ENCODE results near the gene TRAF2. TPM values are rescaled to one million over a fixed set of nuclear protein-coding genes. Genes with fewer than 3 reads are reported as not detected.

TRAF2 gene
- total and polyA plus RNA-seq, 2 of the 13 experiments (the other 11 are each of a cell fraction or from before 2014, with no cell fraction given): 12.4 to 13.6 TPM

DNA sequence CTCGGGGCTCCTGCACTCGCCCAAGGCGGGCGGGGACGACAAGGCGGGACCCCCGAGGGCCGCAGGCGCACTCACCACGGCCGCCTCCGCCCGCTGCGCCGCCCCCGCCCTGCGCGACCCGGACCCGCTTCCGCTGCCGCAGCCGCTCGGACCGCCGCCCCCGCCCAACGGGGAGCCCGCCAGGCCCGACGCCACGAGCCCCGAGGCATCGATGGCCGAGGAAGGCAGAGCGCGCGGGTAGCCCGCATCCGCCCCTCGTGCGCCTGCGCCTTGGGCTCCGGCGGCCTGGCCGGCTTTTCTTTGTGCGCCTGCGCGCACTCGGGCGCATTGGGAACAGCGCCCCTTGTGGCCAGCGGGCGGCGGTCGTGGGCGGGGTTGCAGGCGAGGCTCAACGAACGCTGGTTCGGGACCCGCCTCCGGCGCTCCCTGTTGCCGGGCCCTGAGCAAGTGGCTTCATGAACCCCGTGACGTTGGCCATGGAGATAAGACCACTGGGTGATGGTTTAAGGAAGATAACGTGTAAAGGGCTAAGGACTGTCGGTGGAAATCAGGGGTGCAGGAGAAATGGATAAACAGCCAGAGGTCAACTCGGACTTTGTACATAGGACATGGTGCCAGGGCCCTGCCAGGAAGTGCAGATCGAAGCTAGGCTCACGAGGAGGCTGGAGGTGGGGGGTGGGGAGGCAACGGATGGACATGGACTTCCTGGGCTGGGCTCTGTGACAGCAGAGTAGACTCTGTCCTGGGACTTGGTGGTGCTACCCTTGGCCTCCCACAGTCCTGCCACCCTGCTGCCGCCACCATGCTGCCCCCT is 58.4 kb downstream of the TRAF2 start, which contains the start of the genes C8G and FBXW5 (continued):
- TF ChIP-seq POLR2AphosphoS2 (IDR thresholded peaks at IDR 0.05; ENCODE audit: low read depth, low read length): peak; percentile 80; the same call in 1 of the 2 replicates
- TF ChIP-seq, protein P1, sequence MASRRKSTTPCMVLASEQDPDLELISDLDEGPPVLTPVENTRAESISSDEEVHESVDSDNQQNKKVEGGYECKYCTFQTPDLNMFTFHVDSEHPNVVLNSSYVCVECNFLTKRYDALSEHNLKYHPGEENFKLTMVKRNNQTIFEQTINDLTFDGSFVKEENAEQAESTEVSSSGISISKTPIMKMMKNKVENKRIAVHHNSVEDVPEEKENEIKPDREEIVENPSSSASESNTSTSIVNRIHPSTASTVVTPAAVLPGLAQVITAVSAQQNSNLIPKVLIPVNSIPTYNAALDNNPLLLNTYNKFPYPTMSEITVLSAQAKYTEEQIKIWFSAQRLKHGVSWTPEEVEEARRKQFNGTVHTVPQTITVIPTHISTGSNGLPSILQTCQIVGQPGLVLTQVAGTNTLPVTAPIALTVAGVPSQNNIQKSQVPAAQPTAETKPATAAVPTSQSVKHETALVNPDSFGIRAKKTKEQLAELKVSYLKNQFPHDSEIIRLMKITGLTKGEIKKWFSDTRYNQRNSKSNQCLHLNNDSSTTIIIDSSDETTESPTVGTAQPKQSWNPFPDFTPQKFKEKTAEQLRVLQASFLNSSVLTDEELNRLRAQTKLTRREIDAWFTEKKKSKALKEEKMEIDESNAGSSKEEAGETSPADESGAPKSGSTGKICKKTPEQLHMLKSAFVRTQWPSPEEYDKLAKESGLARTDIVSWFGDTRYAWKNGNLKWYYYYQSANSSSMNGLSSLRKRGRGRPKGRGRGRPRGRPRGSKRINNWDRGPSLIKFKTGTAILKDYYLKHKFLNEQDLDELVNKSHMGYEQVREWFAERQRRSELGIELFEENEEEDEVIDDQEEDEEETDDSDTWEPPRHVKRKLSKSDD (CRISPR knock-in tag; IDR thresholded peaks at IDR 0.05; ENCODE audit: low read depth): no peak
- TF ChIP-seq ZNF484 (CRISPR knock-in tag; IDR thresholded peaks at IDR 0.05; ENCODE audit: borderline replicate concordance, low read depth): no peak
- TF ChIP-seq GATAD1 (CRISPR knock-in tag; IDR thresholded peaks at IDR 0.05): peak; percentile 75
- no peak for TF ChIP-seq PBX3 (CRISPR knock-in tag; IDR thresholded peaks at IDR 0.05; ENCODE audit: borderline replicate concordance)
- peak; percentile 67 for TF ChIP-seq YEATS2 (CRISPR knock-in tag; IDR thresholded peaks at IDR 0.05; ENCODE audit: borderline replicate concordance)
- TF ChIP-seq, protein P2, sequence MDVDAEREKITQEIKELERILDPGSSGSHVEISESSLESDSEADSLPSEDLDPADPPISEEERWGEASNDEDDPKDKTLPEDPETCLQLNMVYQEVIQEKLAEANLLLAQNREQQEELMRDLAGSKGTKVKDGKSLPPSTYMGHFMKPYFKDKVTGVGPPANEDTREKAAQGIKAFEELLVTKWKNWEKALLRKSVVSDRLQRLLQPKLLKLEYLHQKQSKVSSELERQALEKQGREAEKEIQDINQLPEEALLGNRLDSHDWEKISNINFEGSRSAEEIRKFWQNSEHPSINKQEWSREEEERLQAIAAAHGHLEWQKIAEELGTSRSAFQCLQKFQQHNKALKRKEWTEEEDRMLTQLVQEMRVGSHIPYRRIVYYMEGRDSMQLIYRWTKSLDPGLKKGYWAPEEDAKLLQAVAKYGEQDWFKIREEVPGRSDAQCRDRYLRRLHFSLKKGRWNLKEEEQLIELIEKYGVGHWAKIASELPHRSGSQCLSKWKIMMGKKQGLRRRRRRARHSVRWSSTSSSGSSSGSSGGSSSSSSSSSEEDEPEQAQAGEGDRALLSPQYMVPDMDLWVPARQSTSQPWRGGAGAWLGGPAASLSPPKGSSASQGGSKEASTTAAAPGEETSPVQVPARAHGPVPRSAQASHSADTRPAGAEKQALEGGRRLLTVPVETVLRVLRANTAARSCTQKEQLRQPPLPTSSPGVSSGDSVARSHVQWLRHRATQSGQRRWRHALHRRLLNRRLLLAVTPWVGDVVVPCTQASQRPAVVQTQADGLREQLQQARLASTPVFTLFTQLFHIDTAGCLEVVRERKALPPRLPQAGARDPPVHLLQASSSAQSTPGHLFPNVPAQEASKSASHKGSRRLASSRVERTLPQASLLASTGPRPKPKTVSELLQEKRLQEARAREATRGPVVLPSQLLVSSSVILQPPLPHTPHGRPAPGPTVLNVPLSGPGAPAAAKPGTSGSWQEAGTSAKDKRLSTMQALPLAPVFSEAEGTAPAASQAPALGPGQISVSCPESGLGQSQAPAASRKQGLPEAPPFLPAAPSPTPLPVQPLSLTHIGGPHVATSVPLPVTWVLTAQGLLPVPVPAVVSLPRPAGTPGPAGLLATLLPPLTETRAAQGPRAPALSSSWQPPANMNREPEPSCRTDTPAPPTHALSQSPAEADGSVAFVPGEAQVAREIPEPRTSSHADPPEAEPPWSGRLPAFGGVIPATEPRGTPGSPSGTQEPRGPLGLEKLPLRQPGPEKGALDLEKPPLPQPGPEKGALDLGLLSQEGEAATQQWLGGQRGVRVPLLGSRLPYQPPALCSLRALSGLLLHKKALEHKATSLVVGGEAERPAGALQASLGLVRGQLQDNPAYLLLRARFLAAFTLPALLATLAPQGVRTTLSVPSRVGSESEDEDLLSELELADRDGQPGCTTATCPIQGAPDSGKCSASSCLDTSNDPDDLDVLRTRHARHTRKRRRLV (CRISPR knock-in tag; IDR thresholded peaks at IDR 0.05): no peak
- peak; percentile 15; the same call in 1 of the 2 replicates for TF ChIP-seq GATA4 (IDR thresholded peaks at IDR 0.05; ENCODE audit: borderline replicate concordance, low read depth)
- TF ChIP-seq REL (CRISPR knock-in tag; conservative IDR thresholded peaks at IDR 0.05): no peak
- TF ChIP-seq ZNF280B (CRISPR knock-in tag; IDR thresholded peaks at IDR 0.05; ENCODE audit: borderline replicate concordance): peak; percentile 13; the same call in 1 of the 2 replicates
- peak; percentile 25 for TF ChIP-seq ZNF350 (CRISPR knock-in tag; IDR thresholded peaks at IDR 0.05; ENCODE audit: borderline replicate concordance, low read depth)
- TF ChIP-seq, protein P3, sequence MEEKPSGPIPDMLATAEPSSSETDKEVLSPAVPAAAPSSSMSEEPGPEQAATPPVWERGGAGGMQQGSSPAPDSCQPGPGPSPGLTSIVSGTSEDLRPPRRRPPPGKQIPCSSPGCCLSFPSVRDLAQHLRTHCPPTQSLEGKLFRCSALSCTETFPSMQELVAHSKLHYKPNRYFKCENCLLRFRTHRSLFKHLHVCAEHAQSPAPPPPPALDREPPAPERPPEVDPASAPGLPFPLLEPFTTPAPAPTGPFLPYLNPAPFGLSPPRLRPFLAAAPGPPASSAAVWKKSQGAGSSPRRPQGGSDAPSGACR (CRISPR knock-in tag; IDR thresholded peaks at IDR 0.05): no peak; the same call in 1 of the 2 replicates
- no peak for TF ChIP-seq ZNF709 (CRISPR knock-in tag; IDR thresholded peaks at IDR 0.05)
